ENCODE measurements around the gene TMEM8B. TPM values are rescaled to one million over a fixed set of nuclear protein-coding genes. Genes with fewer than 3 reads are reported as not detected.

Gene TMEM8B
- total RNA-seq, 3 donors from 2014 or later = 12.4 to 22.8 (median 18.9) TPM

DNA sequence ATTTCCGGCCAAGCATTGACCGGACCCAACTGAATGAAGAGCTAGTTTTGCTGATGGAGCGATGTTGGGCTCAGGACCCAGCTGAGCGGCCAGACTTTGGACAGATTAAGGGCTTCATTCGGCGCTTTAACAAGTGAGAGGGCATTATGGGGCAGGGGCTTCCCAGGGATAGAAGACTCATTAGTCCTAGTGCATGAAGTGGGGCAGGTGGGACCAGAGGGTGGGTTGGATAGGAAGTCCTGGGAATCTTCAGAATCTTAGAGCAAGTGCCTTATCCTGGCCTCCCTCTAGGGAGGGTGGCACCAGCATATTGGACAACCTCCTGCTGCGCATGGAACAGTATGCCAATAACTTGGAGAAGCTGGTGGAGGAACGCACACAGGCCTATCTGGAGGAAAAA is 22.9 kb upstream of the TMEM8B start:
- intact Hi-C loops (cut with DNase I, micrococcal nuclease) = no loop called here
- Histone ChIP-seq H3K36me3 (ENCODE audit: low read depth) (no peaks in the 10 kb centered on the region), H3K4me3 (no peak overlapping the region), H3K4me1 (ENCODE audit: low read depth) (no peaks in the 10 kb centered on the region), H3K9me3 (no peaks in the 10 kb centered on the region)
- no peak for DNase-seq
- ATAC-seq = no peak
- TF ChIP-seq CTCF (IDR thresholded peaks at IDR 0.05) = no peak

- no peak for TF ChIP-seq CTCF (IDR thresholded peaks at IDR 0.05)
- DNase-seq (no peak), ATAC-seq (no peak)
- Histone ChIP-seq H3K9me3 (no peaks in the 10 kb centered on the region), H3K36me3 (ENCODE audit: low read depth) (no peaks in the 10 kb centered on the region), H3K4me3 (no peak overlapping the region), H3K4me1 (ENCODE audit: low read depth) (peaks cover 12% of the 10 kb centered on the region)
- intact Hi-C loops (cut with DNase I, micrococcal nuclease) = no loop called here
Measured at GRCh38 chr9:35808433-35808832, 20.6 kb upstream of the TMEM8B start.

- no peak for ATAC-seq
- Histone ChIP-seq H3K9me3 (no peaks in the 10 kb centered on the region), H3K4me3 (no peak overlapping the region), H3K4me1 (ENCODE audit: low read depth) (peaks cover 20% of the 10 kb centered on the region), H3K36me3 (ENCODE audit: low read depth) (no peaks in the 10 kb centered on the region)
- DNase-seq = no peak
- intact Hi-C loops (cut with DNase I, micrococcal nuclease) = no loop called here
- no peak for TF ChIP-seq CTCF (IDR thresholded peaks at IDR 0.05)
Measured at GRCh38 chr9:35810122-35810521, 18.9 kb upstream of the TMEM8B start.

DNA sequence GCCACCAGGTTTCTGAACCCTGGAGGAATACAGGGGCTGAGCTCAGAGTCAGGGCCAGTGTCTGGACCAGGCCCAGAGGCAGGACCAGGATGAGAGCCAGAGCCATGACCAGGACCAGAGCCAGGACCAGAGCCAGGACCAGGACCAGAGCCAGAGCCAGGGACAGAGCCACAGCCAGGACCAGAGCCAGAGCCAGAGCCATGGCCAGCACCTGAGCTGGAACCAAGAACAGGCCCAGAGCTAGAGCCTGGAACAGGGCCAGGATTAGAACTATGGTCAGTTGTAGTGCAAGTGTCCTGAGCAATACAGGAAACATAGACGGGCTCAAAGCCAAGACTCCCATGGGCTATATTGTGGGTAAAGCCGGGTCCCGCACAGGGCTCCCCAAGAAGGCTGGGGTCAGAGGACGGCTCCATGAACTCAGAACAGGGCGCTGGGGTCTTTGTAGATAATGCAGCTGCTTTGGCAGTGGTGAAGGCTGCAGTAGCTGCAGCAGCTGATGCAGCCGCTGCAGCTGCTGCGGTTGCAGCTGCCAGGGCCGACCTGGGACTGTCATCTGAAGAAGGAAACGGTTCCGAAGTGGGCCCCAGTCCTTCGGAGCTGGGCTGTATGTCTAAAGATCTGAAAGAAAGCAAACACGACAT is 17.5 kb upstream of the TMEM8B start:
- no peak for ATAC-seq

DNA sequence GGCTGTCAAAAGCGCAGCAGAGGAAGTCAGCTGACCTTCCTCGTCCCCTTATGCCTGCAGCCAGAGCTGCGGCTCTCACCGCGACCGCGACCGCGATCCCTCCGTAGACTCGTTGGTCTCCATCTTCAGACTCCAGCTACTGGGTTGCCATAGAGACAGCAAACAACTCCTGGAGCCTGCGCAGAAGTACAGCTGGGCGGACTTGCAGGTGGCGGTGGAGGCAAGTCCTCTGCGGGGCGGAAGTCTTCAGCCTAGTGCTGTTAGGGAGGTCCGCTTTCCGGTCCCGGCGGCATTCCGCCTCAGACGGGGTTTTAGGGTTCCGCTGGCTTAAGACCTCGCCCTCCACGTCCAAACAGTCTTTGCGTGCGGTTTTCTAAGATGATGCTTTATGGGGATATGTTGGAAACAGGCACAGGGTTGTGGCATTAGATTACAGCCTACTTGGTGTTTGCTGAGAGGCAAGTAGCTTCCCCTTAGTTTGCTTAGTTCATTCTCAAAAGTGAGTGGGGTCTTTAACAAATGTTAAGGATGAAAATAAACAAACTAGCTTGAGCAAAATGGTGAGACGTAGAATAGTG is 16.9 kb upstream of the TMEM8B start, which contains the start of gene SPAG8:
Gene SPAG8, minus strand, starts transcription at position 238 of the 578 bp plus-strand sequence. Its CDS starts 115 bp downstream, at position 123.
- ATAC-seq = peak; percentile 70

More for the DNA sequence above, 17.5 kb upstream of the TMEM8B start:
- peak in 1 of 3 donors; percentile 46 for DNase-seq
- Histone ChIP-seq H3K4me1 (ENCODE audit: low read depth) (peaks cover 20% of the 10 kb centered on the region), H3K4me3 (no peak overlapping the region), H3K36me3 (ENCODE audit: low read depth) (no peaks in the 10 kb centered on the region), H3K9me3 (no peaks in the 10 kb centered on the region)
- intact Hi-C loops (cut with DNase I, micrococcal nuclease) = no loop called here
- TF ChIP-seq CTCF (IDR thresholded peaks at IDR 0.05) = no peak

More for the DNA sequence above, 16.9 kb upstream of the TMEM8B start, which contains the start of gene SPAG8:
- Histone ChIP-seq H3K36me3 (ENCODE audit: low read depth) (no peaks in the 10 kb centered on the region), H3K9me3 (no peaks in the 10 kb centered on the region), H3K4me1 (ENCODE audit: low read depth) (peaks cover 20% of the 10 kb centered on the region), H3K4me3 (no peak within 1 kb of the TSS)
- DNase-seq = peak; percentile 92 to 98 (median 94)
- TF ChIP-seq CTCF (IDR thresholded peaks at IDR 0.05) = no peak
- intact Hi-C loops (cut with DNase I, micrococcal nuclease) = no loop called here

All from mucosa of descending colon (tissue), 3 donors.